Activated T-helper 17 cell treated with anti-CD3 and anti-CD28 coated beads, Interleukin-2, amount 50 U/mL, for 72 hours (primary cell): ENCODE data around the gene GAREM1. TPM values are rescaled to one million over a fixed set of nuclear protein-coding genes. Genes with fewer than 3 reads are reported as not detected.
"Not testable (repeated sequence)": the region's sequence is repeated elsewhere in the genome, so short reads cannot be mapped to it uniquely, and the experiment has no call there.

Experiments
- ATAC-seq: fragments of 150-1000 bp; cut with Tn5 transposase; replicated peaks from 2 replicates; pipeline ENCODE4 v1.10.0; 2021; ENCODE audit warnings: mild to moderate bottlenecking, moderate library complexity
- H3K27ac Mint-ChIP-seq: one replicate; pipeline ENCODE4 v1.8.0; 2022; ENCODE audit warnings: mixed read lengths
- H3K27me3 Mint-ChIP-seq: one replicate; pipeline ENCODE4 v1.8.0; 2022; ENCODE audit warnings: mixed read lengths
- H3K36me3 Mint-ChIP-seq: one replicate; pipeline ENCODE4 v1.8.0; 2022; ENCODE audit warnings: low read depth, mild to moderate bottlenecking, mixed read lengths
- H3K4me1 Mint-ChIP-seq: one replicate; pipeline ENCODE4 v1.8.0; 2022; ENCODE audit warnings: mixed read lengths
- H3K4me3 Mint-ChIP-seq: one replicate; pipeline ENCODE4 v1.8.0; 2022; ENCODE audit warnings: mild to moderate bottlenecking, mixed read lengths
- H3K9me3 Mint-ChIP-seq: one replicate; pipeline ENCODE4 v1.8.0; 2022; ENCODE audit warnings: mixed read lengths
- total RNA-seq, 2 donors: library from RNA; stranded (reverse); gene quantifications; one replicate each; pipeline ENCODE4 v1.2.3, GENCODE V29; 2022

Gene GAREM1
- total RNA-seq, 2 donors from 2014 or later = 0.32 TPM; not detected in 1

GRCh38 chr18:32353257-32353656 is 117.4 kb downstream of the GAREM1 start:
- no peak for ATAC-seq
- H3K4me3 Mint-ChIP-seq = no peak overlapping the region
- H3K27me3 Mint-ChIP-seq = peaks cover under 1% of the 10 kb centered on the region
- no peaks in the 10 kb centered on the region for H3K36me3 Mint-ChIP-seq
- H3K4me1 Mint-ChIP-seq = no peaks in the 10 kb centered on the region
- H3K27ac Mint-ChIP-seq = no peak overlapping the region
- H3K9me3 Mint-ChIP-seq = no peaks in the 10 kb centered on the region

DNA sequence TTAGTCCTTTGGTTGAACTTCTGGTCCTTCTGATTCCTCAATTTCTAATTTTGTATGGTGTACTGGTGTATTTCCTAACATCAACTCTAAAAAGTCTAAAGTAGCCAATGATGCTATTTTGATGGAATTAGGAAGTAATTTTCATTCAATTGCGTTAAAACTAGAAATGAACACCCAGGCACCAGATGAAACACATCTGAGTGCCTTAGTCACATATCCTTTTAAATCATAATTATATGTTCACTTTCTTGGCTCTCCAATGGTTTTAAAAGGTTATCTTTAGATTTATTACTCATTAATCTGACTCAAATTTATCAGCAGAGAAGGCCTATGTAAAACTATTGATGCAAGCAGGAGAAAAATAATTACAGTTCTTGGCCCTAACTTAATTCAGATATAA is 119.7 kb downstream of the GAREM1 start:
- Mint-ChIP-seq H3K9me3 (no peaks in the 10 kb centered on the region), H3K27ac (no peak overlapping the region), H3K36me3 (no peaks in the 10 kb centered on the region), H3K4me1 (no peaks in the 10 kb centered on the region), H3K4me3 (no peak overlapping the region), H3K27me3 (no peaks in the 10 kb centered on the region)
- ATAC-seq = no peak

GRCh38 chr18:32349728-32350395 is 120.8 kb downstream of the GAREM1 start:
- no peaks in the 10 kb centered on the region for H3K27me3 Mint-ChIP-seq
- no peak overlapping the region for H3K27ac Mint-ChIP-seq
- H3K36me3 Mint-ChIP-seq = no peaks in the 10 kb centered on the region
- H3K4me3 Mint-ChIP-seq = no peak overlapping the region
- no peaks in the 10 kb centered on the region for H3K4me1 Mint-ChIP-seq
- H3K9me3 Mint-ChIP-seq = no peaks in the 10 kb centered on the region
- no peak for ATAC-seq

GRCh38 chr18:32346671-32347070 is 124.0 kb downstream of the GAREM1 start:
- ATAC-seq = no peak
- no peaks in the 10 kb centered on the region for H3K4me1 Mint-ChIP-seq
- H3K36me3 Mint-ChIP-seq = no peaks in the 10 kb centered on the region
- H3K4me3 Mint-ChIP-seq = no peak overlapping the region
- H3K9me3 Mint-ChIP-seq = no peaks in the 10 kb centered on the region
- peaks cover 3% of the 10 kb centered on the region for H3K27me3 Mint-ChIP-seq
- no peak overlapping the region for H3K27ac Mint-ChIP-seq

GRCh38 chr18:32343634-32344033 is 127.0 kb downstream of the GAREM1 start:
- H3K27ac Mint-ChIP-seq = no peak overlapping the region
- no peaks in the 10 kb centered on the region for H3K4me1 Mint-ChIP-seq
- H3K36me3 Mint-ChIP-seq = no peaks in the 10 kb centered on the region
- H3K4me3 Mint-ChIP-seq = no peak overlapping the region
- no peaks in the 10 kb centered on the region for H3K9me3 Mint-ChIP-seq
- ATAC-seq = no peak
- H3K27me3 Mint-ChIP-seq = peaks cover 3% of the 10 kb centered on the region

DNA sequence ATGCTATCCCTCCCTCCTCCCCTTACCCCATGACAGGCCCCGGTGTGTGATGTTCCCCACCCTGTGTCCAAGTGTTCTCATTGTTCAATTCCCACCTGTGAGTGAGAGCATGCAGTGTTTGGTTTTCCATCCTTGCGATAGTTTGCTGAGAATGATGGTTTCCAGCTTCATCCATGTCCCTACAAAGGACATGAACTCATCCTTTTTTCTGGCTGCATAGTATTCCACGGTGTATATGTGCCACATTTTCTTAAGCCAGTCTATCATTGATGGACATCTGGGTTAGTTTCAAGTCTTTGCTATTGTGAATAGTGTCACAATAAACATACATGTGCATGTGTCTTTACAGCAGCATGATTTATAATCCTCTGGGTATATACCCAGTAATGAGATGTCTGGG is 129.6 kb downstream of the GAREM1 start:
- ATAC-seq, H3K27me3 Mint-ChIP-seq, H3K4me3 Mint-ChIP-seq, H3K27ac Mint-ChIP-seq, H3K4me1 Mint-ChIP-seq, H3K36me3 Mint-ChIP-seq, H3K9me3 Mint-ChIP-seq: not testable (repeated sequence)

- H3K27me3 Mint-ChIP-seq = peaks cover 1% of the 10 kb centered on the region
- ATAC-seq = no peak
- no peaks in the 10 kb centered on the region for H3K4me1 Mint-ChIP-seq
These were observed 131.6 kb downstream of the GAREM1 start for GRCh38 chr18:32339045-32339444.

GRCh38 chr18:32337821-32338220 is 132.9 kb downstream of the GAREM1 start:
- H3K9me3 Mint-ChIP-seq = no peaks in the 10 kb centered on the region
- H3K4me1 Mint-ChIP-seq = no peaks in the 10 kb centered on the region
- no peaks in the 10 kb centered on the region for H3K27me3 Mint-ChIP-seq
- no peak overlapping the region for H3K4me3 Mint-ChIP-seq
- ATAC-seq = no peak
- H3K36me3 Mint-ChIP-seq = no peaks in the 10 kb centered on the region
- no peak overlapping the region for H3K27ac Mint-ChIP-seq

More at GRCh38 chr18:32339045-32339444, 131.6 kb downstream of the GAREM1 start:
- Mint-ChIP-seq H3K4me3 (no peak overlapping the region), H3K27ac (no peak overlapping the region), H3K9me3 (no peaks in the 10 kb centered on the region), H3K36me3 (no peaks in the 10 kb centered on the region)

- no peaks in the 10 kb centered on the region for H3K9me3 Mint-ChIP-seq
These were observed 133.3 kb downstream of the GAREM1 start for GRCh38 chr18:32337347-32337746.

DNA sequence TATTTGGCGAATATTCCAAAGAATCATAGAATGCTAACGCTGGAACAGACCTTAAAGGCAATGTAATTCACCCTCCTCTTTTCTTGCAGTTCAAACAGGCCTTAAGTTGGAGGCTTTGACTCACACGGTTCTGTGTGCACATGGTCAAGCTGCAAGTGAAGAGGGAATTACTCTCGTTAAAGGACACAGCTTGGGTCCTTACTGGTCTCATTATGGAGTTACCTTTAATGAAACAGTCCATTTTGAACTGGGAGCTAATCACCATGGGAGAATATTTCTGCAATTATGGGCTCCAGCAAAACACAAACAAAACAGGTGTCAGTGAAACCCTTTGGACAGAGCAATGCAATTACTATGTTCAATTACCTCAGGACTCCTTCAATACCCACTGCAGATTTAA is 135.5 kb downstream of the GAREM1 start:
- ATAC-seq = no peak
- no peaks in the 10 kb centered on the region for H3K36me3 Mint-ChIP-seq
- no peak overlapping the region for H3K27ac Mint-ChIP-seq
- no peaks in the 10 kb centered on the region for H3K4me1 Mint-ChIP-seq
- H3K9me3 Mint-ChIP-seq = no peaks in the 10 kb centered on the region
- H3K4me3 Mint-ChIP-seq = no peak overlapping the region
- peaks cover 3% of the 10 kb centered on the region for H3K27me3 Mint-ChIP-seq

More at GRCh38 chr18:32337347-32337746, 133.3 kb downstream of the GAREM1 start:
- H3K36me3 Mint-ChIP-seq = no peaks in the 10 kb centered on the region
- H3K4me3 Mint-ChIP-seq = no peak overlapping the region
- H3K27ac Mint-ChIP-seq = no peak overlapping the region
- no peaks in the 10 kb centered on the region for H3K27me3 Mint-ChIP-seq
- no peak for ATAC-seq
- H3K4me1 Mint-ChIP-seq = no peaks in the 10 kb centered on the region

GRCh38 chr18:32333781-32334180 is 136.9 kb downstream of the GAREM1 start:
- no peaks in the 10 kb centered on the region for H3K4me1 Mint-ChIP-seq

GRCh38 chr18:32332708-32333107 is 138.0 kb downstream of the GAREM1 start:
- no peak for ATAC-seq
- peaks cover 3% of the 10 kb centered on the region for H3K27me3 Mint-ChIP-seq
- H3K36me3 Mint-ChIP-seq = no peaks in the 10 kb centered on the region
- no peak overlapping the region for H3K4me3 Mint-ChIP-seq
- H3K4me1 Mint-ChIP-seq = no peaks in the 10 kb centered on the region
- no peaks in the 10 kb centered on the region for H3K9me3 Mint-ChIP-seq
- H3K27ac Mint-ChIP-seq = no peak overlapping the region

More at GRCh38 chr18:32333781-32334180, 136.9 kb downstream of the GAREM1 start:
- Mint-ChIP-seq H3K27ac (no peak overlapping the region), H3K9me3 (no peaks in the 10 kb centered on the region), H3K4me3 (no peak overlapping the region), H3K36me3 (no peaks in the 10 kb centered on the region), H3K27me3 (peaks cover 3% of the 10 kb centered on the region)
- no peak for ATAC-seq

DNA sequence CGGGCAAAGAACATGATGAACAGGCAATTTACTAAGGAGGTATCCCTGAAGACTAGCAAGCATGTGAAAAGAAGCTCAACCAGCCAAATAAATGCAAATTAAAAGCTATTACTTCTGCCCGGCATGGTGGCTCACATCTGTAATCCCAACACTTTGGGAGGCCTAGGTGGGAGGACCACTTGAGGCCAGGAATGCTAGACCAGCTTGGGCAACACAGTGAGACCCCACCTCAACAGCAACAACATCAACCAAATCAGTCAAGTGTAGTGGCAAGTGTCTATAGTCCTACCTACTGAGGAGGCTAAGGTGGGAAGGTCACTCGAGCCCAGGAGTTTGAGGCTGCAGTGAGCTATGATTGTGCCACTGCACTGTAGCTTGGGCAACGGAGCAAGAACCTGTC is 141.7 kb downstream of the GAREM1 start:
- no peak for ATAC-seq
- Mint-ChIP-seq H3K4me1 (no peaks in the 10 kb centered on the region), H3K27ac (no peak overlapping the region), H3K27me3 (peaks cover 8% of the 10 kb centered on the region), H3K36me3 (no peaks in the 10 kb centered on the region), H3K4me3 (no peak overlapping the region), H3K9me3 (no peaks in the 10 kb centered on the region)

GRCh38 chr18:32328379-32328778 is 142.3 kb downstream of the GAREM1 start:
- no peak for ATAC-seq
- Mint-ChIP-seq H3K4me3 (no peak overlapping the region), H3K27ac (no peak overlapping the region), H3K27me3 (peaks cover 10% of the 10 kb centered on the region), H3K9me3 (no peaks in the 10 kb centered on the region), H3K36me3 (no peaks in the 10 kb centered on the region), H3K4me1 (no peaks in the 10 kb centered on the region)

- Mint-ChIP-seq H3K9me3 (no peaks in the 10 kb centered on the region), H3K36me3 (no peaks in the 10 kb centered on the region), H3K27ac (no peak overlapping the region), H3K27me3 (peaks cover 7% of the 10 kb centered on the region), H3K4me3 (no peak overlapping the region), H3K4me1 (no peaks in the 10 kb centered on the region)
- no peak for ATAC-seq
These were observed 144.0 kb downstream of the GAREM1 start for GRCh38 chr18:32326450-32327308.
